Measurements from ENCODE around the gene PRG3. TPM values are rescaled to one million over a fixed set of nuclear protein-coding genes. Genes with fewer than 3 reads are reported as not detected.

The PRG3 gene
- total RNA-seq, 1 donor from 2014 or later = not detected

GRCh38 chr11:57357310-57357709 lies 23.6 kb downstream of the PRG3 start:
- Histone ChIP-seq H3K27ac (no peak overlapping the region), H3K27me3 (no peaks in the 10 kb centered on the region), H3K9me3 (no peaks in the 10 kb centered on the region), H3K36me3 (no peaks in the 10 kb centered on the region), H3K4me3 (no peak overlapping the region), H3K4me1 (no peaks in the 10 kb centered on the region)
- no peak for TF ChIP-seq CTCF (IDR thresholded peaks at IDR 0.05)
- DNase-seq (ENCODE audit: low spot score in 2 of 2) = no peak
- intact Hi-C loops (cut with DNase I) = no loop called here

DNA sequence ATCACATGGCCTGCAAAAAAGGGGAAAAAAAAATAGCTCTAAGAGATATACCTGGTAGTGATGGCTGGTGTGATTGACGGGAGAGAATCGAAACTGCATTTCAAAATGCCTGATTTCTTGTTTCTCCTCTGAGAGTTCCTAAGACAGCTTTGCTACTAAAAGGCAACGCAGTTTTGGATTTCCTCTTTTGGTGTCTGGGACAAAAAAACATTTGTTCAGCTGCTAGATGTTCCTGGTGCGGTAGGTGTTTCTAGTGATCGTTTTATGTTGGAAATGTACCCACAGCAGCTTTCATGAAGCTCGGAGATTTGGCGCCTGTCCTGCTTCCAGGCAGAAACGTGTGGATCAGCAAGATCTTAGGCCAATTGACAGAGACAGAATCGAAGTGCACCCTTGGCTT lies 24.7 kb downstream of the PRG3 start:
- DNase-seq (ENCODE audit: low spot score in 2 of 2) = no peak
- intact Hi-C loops (cut with DNase I) = no loop called here
- no peaks in the 10 kb centered on the region for H3K9me3 ChIP-seq
- H3K27me3 ChIP-seq = no peaks in the 10 kb centered on the region
- H3K27ac ChIP-seq = no peak overlapping the region
- no peak overlapping the region for H3K4me3 ChIP-seq
- H3K4me1 ChIP-seq = no peaks in the 10 kb centered on the region
- TF ChIP-seq CTCF (IDR thresholded peaks at IDR 0.05) = no peak
- H3K36me3 ChIP-seq = no peaks in the 10 kb centered on the region

- no peak overlapping the region for H3K27ac ChIP-seq
- no peak overlapping the region for H3K4me3 ChIP-seq
- no peak for DNase-seq (ENCODE audit: low spot score in 2 of 2)
- H3K36me3 ChIP-seq = no peaks in the 10 kb centered on the region
- no peak for TF ChIP-seq CTCF (IDR thresholded peaks at IDR 0.05)
- no peaks in the 10 kb centered on the region for H3K27me3 ChIP-seq
- H3K9me3 ChIP-seq = no peaks in the 10 kb centered on the region
- intact Hi-C loops (cut with DNase I) = no loop called here
- no peaks in the 10 kb centered on the region for H3K4me1 ChIP-seq
Observed at GRCh38 chr11:57354699-57355098, 26.3 kb downstream of the PRG3 start.

- Histone ChIP-seq H3K36me3 (no peaks in the 10 kb centered on the region), H3K4me1 (no peaks in the 10 kb centered on the region), H3K27me3 (no peaks in the 10 kb centered on the region), H3K4me3 (no peak overlapping the region), H3K9me3 (no peaks in the 10 kb centered on the region), H3K27ac (no peak overlapping the region)
- intact Hi-C loops (cut with DNase I) = no loop called here
- DNase-seq (ENCODE audit: low spot score in 2 of 2) = no peak
- no peak for TF ChIP-seq CTCF (IDR thresholded peaks at IDR 0.05)
Observed at GRCh38 chr11:57353852-57354251, 27.1 kb downstream of the PRG3 start.

DNA sequence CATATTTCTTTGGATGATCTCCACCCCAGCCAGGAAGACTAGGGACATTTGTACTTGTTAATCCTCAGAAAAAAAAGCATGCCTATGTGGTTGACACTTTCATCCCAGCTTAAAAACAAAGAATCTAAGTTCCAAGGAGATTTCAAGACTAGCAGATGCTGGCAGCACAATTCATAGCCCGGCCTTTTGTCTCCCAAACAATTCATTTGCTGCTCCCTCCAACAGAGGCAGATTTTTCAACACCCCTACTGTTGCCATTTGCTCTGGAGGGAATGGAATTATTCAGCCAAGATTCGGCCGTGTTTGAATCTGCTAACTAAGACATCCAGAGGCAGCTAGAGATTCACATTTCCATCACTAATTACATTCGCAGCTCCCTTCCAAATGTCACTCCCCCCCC lies 27.5 kb downstream of the PRG3 start:
- no peaks in the 10 kb centered on the region for H3K9me3 ChIP-seq
- H3K27ac ChIP-seq = no peak overlapping the region
- DNase-seq (ENCODE audit: low spot score in 2 of 2) = no peak
- no peaks in the 10 kb centered on the region for H3K27me3 ChIP-seq
- no peaks in the 10 kb centered on the region for H3K36me3 ChIP-seq
- no peaks in the 10 kb centered on the region for H3K4me1 ChIP-seq
- intact Hi-C loops (cut with DNase I) = no loop called here
- TF ChIP-seq CTCF (IDR thresholded peaks at IDR 0.05) = no peak
- H3K4me3 ChIP-seq = no peak overlapping the region

DNA sequence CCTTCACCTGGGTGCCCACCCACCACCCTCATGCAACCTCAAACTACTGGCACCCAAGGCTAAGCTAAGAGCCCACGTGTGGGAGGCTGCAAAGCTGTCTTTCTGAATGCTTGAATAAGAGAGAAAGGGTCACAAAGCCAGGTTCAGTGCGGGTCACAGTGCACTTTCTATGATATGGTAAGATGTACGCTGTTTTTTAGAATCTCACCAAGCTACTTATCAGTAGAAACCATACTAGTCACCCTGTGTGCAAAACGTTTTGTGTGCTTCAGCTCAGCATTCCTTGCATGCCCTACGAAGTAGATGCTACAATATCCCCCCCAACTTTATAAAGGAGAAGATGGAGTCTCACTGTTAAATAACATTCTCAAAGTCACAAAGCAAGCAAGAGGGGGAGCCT lies 27.9 kb downstream of the PRG3 start:
- intact Hi-C loops (cut with DNase I) = no loop called here
- Histone ChIP-seq H3K36me3 (no peaks in the 10 kb centered on the region), H3K27ac (no peak overlapping the region), H3K27me3 (no peaks in the 10 kb centered on the region), H3K4me3 (no peak overlapping the region), H3K9me3 (no peaks in the 10 kb centered on the region), H3K4me1 (no peaks in the 10 kb centered on the region)
- TF ChIP-seq CTCF (IDR thresholded peaks at IDR 0.05) = no peak
- DNase-seq (ENCODE audit: low spot score in 2 of 2) = no peak
